Measurements from ENCODE around the gene NOTCH1.

DNA sequence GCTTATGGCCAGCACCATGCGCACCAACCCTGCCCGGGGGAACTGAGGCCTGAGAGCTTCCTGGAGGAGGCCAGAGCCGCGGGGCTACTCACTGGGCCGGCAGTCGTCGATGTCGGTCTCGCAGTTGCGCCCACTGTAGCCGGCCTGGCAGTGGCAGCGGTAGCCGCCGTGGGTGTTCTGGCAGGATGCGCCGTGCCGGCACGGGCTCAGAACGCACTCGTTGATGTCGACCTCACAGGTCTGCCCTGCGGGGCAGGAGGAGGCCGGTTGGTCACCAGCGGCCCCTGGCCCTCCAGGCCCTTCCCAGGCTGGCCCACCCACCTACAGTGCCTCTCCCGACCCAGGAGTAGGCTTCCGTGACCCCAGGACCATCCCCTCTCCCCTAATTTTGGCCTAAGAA, 35.3 kb downstream of the NOTCH1 start:
- TF ChIP-seq, protein P1, sequence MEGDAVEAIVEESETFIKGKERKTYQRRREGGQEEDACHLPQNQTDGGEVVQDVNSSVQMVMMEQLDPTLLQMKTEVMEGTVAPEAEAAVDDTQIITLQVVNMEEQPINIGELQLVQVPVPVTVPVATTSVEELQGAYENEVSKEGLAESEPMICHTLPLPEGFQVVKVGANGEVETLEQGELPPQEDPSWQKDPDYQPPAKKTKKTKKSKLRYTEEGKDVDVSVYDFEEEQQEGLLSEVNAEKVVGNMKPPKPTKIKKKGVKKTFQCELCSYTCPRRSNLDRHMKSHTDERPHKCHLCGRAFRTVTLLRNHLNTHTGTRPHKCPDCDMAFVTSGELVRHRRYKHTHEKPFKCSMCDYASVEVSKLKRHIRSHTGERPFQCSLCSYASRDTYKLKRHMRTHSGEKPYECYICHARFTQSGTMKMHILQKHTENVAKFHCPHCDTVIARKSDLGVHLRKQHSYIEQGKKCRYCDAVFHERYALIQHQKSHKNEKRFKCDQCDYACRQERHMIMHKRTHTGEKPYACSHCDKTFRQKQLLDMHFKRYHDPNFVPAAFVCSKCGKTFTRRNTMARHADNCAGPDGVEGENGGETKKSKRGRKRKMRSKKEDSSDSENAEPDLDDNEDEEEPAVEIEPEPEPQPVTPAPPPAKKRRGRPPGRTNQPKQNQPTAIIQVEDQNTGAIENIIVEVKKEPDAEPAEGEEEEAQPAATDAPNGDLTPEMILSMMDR (IDR thresholded peaks at IDR 0.05), result no peak
- TF ChIP-seq POLR2A (IDR thresholded peaks at IDR 0.05), result no peak

Measured in adrenal gland (tissue), 5 donors.